NB4 (cell line): ENCODE data around the gene PABPN1L.
"Not testable (repeated sequence)": the region's sequence is repeated elsewhere in the genome, so short reads cannot be mapped to it uniquely, and the experiment has no call there.

Experiments used
- DNase-seq: peaks from one replicate; pipeline ENCODE4 v3.0.0; 2010; ENCODE audit warnings: low read depth
- H3K4me3 ChIP-seq: one replicate; pipeline ENCODE4 v1.5.1; 2011; ENCODE audit warnings: mild to moderate bottlenecking, low read depth, low read length, moderate library complexity
- MYC ChIP-seq: IDR thresholded peaks from 2 replicates; pipeline ENCODE4 v1.6.1; 2011; ENCODE audit warnings: low read depth, low read length
- POLR2A ChIP-seq: IDR thresholded peaks from 2 replicates; pipeline ENCODE4 v1.6.1; 2011; ENCODE audit warnings: mild to moderate bottlenecking; ENCODE audit not compliant: insufficient read length; ENCODE audit errors: extremely low read depth
- TF ChIP-seq, protein P1 (sequence below): IDR thresholded peaks from one replicate; pipeline ENCODE4 v1.5.1; 2012; ENCODE audit warnings: low read depth, low read length
- TF ChIP-seq, protein P2 (sequence below): IDR thresholded peaks from 2 replicates; pipeline ENCODE4 v1.6.1; 2011; ENCODE audit warnings: low read depth, low read length

Gene PABPN1L

DNA sequence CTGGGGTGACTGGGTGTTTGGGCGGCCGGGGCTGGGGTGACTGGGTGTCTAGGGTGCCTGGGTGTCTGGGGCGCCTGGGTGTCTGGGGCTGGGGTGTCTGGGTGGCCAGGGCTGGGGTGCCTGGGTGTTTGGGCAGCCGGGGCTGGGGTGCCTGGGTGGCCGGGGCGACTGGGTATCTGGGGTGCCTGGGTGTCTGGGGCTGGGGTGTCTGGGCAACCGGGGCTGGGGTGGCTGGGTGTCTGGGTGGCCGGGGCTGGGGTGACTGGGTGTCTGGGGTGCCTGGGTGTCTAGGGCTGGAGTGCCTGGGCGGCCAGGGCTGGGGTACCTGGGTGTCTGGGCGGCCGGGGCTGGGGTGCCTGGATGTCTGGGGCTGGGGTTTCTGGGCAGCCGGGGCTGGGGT is 41.3 kb downstream of the PABPN1L start:
- no peak overlapping the region for H3K4me3 ChIP-seq
- TF ChIP-seq MYC (no peak), POLR2A (no peak)
- TF ChIP-seq, protein P1, sequence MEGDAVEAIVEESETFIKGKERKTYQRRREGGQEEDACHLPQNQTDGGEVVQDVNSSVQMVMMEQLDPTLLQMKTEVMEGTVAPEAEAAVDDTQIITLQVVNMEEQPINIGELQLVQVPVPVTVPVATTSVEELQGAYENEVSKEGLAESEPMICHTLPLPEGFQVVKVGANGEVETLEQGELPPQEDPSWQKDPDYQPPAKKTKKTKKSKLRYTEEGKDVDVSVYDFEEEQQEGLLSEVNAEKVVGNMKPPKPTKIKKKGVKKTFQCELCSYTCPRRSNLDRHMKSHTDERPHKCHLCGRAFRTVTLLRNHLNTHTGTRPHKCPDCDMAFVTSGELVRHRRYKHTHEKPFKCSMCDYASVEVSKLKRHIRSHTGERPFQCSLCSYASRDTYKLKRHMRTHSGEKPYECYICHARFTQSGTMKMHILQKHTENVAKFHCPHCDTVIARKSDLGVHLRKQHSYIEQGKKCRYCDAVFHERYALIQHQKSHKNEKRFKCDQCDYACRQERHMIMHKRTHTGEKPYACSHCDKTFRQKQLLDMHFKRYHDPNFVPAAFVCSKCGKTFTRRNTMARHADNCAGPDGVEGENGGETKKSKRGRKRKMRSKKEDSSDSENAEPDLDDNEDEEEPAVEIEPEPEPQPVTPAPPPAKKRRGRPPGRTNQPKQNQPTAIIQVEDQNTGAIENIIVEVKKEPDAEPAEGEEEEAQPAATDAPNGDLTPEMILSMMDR: no peak
- TF ChIP-seq, protein P2, sequence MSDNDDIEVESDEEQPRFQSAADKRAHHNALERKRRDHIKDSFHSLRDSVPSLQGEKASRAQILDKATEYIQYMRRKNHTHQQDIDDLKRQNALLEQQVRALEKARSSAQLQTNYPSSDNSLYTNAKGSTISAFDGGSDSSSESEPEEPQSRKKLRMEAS: no peak
- no peak for DNase-seq

DNA sequence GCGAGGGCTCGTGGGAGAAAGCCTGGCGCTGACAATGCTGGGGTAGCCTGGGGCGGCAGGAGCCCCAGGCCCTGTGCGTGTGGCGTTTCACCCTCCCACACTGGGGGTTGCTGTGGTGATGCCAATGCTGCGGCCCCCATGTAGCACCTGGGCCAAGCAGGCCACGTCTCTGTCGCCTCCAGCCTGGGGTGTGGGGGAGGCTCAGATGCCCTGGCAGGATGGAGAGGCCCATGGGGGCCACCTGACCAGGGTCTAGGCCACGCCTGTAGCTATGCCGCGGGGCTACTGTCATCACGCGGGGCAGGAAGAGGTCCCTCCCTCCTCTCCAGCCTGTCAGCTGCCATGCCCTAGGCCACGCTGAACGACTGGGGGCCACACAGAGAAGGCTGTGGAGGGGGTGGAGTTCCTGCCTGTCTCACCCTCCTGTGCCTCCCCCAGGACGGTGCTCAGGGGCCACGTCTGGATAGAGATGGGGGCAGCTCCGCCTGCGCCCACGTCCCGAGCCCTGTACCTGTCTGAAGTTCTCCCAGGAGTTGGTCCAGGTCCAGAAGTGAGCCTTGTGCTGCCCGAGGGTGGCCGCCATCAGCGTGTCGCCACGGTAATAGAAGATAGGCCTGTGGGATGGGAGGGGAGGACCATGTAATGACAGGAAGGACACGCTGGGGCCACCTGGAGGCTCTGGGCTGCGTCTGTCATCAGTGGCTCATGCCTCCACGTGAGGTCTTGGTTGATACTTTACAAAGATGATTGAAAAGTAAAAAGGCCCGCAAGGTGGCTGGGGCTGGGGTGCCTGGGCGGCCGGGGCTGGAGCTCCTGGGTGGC is 42.0 kb downstream of the PABPN1L start:
- no peak overlapping the region for H3K4me3 ChIP-seq
- no peak for DNase-seq
- TF ChIP-seq POLR2A (no peak), MYC (no peak)
- TF ChIP-seq, protein P1: no peak
- TF ChIP-seq, protein P2: no peak

DNA sequence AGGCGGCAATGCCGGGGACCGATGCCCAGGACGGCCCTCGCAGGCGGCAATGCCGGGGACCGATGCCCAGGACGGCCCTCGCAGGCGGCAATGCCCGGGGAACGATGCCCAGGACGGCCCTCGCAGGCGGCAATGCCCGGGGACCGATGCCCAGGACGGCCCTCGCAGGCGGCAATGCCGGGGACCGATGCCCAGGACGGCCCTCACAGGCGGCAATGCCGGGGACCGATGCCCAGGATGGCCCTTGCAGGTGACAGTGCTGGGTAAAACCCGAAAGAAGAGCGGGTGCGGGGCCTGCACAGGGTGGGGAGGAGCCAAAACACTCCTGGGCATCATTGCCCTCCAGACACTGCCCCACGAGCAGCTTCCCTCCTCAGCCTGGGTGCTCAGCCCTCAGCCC is 42.8 kb downstream of the PABPN1L start:
- not testable (repeated sequence) for DNase-seq, H3K4me3 ChIP-seq

DNA sequence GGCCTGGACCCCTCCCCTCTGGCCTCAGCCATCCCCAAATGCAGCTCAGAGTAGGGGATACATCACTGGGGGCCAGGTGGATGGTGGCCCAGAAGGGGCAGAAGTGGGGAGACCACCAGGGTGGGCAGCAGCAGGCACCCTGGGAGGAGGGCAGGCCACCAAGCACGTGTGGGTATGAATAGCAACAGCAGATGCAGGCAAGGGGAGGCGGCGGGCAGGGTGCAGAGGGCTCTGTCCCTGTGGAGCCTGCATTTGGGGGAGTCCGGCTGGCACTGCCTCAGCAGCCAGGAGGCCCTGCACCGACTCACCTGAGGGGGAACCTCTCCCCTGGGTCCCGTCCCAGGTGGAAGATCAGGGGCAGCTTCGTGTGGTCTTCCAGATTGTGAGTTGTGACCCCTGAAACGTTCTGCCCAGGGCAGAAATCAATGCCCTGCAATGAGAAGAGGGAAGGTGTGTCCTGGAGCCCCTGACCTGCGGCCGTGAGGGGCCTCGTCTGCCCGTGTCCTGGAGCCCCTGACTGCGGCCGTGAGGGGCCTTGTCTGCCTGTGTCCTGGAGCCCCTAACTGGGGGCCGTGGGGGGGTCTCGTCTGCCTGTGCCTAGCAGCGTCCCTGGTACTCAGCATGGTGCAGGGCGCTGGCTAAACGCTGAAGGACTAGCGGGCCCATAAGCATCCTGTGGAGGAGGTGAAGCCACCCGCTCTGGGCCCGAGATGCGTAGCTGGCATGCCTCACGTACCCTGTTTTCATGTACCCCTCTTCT is 44.0 kb downstream of the PABPN1L start:
- DNase-seq: no peak
- TF ChIP-seq, protein P1: no peak
- TF ChIP-seq POLR2A (no peak), MYC (no peak)
- TF ChIP-seq, protein P2: no peak

DNA sequence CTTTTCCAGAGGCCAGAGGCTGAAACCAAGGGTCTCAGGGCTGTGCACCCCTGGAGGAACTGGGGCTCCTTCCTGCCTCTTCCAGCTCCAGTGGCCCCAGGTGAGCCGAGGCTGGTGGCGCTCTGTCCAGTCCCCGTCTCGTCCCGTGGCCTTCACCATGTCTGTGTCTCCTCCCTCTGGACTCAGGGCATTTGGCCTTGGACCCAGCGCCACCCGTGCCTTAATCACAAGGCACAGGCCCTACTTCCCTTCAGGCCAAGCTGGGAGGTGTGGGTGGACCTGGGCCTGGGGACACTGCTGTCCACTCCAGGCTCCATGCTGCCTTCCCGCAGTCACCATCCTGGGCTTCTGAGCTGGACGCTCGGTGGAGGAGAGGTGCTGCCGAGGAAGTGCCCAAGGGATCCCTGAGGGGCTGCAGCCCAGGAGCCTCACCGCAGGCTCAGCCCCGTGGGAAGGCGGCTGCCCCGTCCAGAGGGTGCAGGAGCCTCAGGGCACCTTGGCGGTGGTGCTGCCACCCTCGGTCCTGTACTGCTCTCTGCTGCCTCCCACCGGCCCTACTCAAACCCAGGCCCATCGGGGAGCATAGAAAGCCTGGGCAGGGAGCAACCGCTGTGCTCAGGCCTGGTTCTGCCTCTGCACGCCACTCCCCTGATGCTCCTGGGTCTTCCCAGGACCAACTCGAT is 45.2 kb downstream of the PABPN1L start:
- H3K4me3 ChIP-seq: no peak overlapping the region
- no peak for DNase-seq
- TF ChIP-seq POLR2A: no peak
- TF ChIP-seq, protein P2: no peak
- TF ChIP-seq, protein P1: no peak
- TF ChIP-seq MYC: no peak

More for the DNA sequence above, 44.0 kb downstream of the PABPN1L start:
- H3K4me3 ChIP-seq: no peak overlapping the region
